NCI-H748 (cell line): Measurements from ENCODE around the gene OR52H1.
"Not testable (repeated sequence)": the region's sequence is repeated elsewhere in the genome, so short reads cannot be mapped to it uniquely, and the experiment has no call there.

Source experiments
- DNase-seq: peaks from one replicate; lab custom pipeline; 2025; ENCODE audit not compliant: unreplicated experiment; lab: John Stamatoyannopoulos, UW

The OR52H1 gene

GRCh38 chr11:5548440-5548839, at the start of gene OR52H1:
OR52H1 (minus strand) TSS chr11:5548540; CDS start chr11:5545505, 3,035 bp downstream.
- no peak for DNase-seq

- DNase-seq: no peak
Observed at GRCh38 chr11:5597953-5598352, 49.6 kb upstream of the OR52H1 start.

GRCh38 chr11:5596607-5597201, 48.4 kb upstream of the OR52H1 start, which contains the start of gene TRIM6:
TRIM6 (plus strand) TSS chr11:5596637; CDS start chr11:5596898, 261 bp downstream.
- DNase-seq: no peak

GRCh38 chr11:5593146-5593545, 44.8 kb upstream of the OR52H1 start:
- DNase-seq: no peak

DNA sequence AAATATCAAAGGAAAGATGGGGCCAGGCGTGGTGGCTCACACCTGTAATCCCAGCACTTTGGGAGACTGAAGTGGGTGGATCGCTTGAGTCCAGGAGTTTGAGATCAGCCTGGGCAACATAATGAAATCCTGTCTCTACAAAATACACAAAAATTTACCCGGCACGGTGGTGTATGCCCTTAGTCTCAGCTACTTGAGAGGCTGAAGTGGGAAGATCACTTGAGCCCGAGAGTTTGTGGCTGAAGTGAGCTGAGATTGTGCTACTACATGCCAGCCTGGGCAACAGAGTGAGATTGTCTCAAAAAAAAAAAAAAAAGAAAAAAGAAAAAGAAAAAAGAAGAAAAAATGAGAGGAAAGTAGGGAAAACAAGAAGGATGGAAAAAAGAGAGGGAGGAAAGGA, 44.3 kb upstream of the OR52H1 start:
- no peak for DNase-seq

- no peak for DNase-seq
Observed at GRCh38 chr11:5591613-5592012, 43.3 kb upstream of the OR52H1 start.

DNA sequence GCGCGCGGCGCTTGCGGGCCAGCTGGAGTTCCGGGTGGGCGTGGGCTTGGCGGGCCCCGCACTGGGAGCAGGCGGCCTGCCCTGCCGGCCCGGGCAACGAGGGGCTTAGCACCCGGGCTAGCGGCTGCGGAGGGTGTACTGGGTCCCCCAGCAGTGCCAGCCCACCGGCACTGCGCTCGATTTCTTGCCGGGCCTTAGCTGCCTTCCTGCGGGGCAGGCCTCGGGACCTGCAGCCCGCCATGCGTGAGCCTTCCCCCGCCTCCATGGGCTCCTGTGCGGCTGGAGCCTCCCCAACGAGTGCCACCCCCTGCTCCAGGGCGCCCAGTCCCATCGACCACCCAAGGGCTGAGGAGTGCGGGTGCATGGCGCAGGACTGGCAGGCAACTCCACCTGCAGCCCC, 41.6 kb upstream of the OR52H1 start:
- not testable (repeated sequence) for DNase-seq

- not testable (repeated sequence) for DNase-seq
Observed at GRCh38 chr11:5584458-5584857, 36.1 kb upstream of the OR52H1 start.

DNA sequence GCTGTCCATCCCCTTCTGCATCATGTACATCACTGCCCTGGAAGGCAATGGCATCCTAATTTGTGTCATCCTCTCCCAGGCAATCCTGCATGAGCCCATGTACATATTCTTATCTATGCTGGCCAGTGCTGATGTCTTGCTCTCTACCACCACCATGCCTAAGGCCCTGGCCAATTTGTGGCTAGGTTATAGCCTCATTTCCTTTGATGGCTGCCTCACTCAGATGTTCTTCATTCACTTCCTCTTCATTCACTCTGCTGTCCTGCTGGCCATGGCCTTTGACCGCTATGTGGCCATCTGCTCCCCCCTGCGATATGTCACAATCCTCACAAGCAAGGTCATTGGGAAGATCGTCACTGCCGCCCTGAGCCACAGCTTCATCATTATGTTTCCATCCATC, 32.7 kb upstream of the OR52H1 start:
- no peak for DNase-seq

DNA sequence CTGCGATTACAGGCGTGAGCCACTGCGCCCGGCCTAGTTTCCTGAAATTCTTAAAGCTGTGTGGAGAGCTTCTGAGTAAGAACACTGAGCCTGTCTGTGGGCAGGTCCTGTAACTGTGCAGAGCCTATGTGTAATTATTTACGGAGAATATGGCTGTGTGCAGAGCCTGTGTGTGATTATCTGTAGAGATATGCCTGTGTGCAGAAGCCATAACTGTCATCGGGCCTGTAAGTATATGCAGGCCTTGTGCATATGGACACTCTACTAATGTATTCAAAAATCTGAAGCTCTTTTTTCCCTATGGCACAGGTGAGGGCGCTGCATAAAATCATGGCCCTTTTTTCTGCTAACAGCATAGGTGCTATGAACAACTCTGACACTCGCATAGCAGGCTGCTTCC, 32.2 kb upstream of the OR52H1 start, which contains the start of gene OR52B6:
OR52B6 (plus strand) TSS at position 301 of the 400 bp plus-strand sequence; CDS start at position 301, 0 bp downstream.
- DNase-seq: no peak

DNA sequence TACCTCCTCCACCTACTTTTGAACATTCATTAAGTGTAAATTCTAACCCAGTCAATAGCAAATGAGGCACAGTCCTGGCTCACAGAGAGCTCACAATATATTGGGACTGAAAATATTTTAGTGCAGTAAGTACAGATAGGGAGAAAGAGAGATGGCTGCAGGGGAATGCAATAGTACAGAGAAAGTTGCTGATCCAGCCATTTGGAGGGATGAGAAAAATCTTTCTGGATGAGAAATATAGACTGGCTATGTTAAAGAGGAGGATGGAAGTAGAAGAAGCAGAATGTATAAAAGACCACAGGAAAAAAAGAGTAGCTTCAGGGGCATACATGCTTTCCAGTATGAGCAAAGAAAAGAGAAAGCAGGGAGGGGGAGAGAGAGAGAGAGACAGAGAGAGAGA, 28.8 kb upstream of the OR52H1 start:
- DNase-seq: no peak

DNA sequence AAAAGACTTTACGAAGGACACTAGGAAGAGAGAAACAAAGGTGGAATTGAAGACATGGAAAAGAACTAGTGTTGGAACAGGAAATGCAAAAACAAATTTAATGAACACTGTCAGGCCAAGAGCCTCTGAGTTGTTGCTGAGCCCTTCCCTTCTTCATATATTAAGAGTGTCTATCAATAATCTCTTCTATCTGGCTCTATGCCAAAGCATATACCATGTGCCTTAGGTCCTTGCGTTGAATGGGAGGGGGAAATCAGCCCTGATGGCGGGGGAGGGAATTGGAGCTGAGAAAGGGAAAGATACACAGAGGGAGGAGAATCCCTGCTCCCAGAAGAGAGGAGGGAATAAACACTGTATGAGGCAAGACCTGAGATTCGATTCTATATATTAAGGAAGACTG, 26.8 kb upstream of the OR52H1 start:
- DNase-seq: peak; percentile 4

- DNase-seq: no peak
Observed at GRCh38 chr11:5574654-5575053, 26.3 kb upstream of the OR52H1 start.

- no peak for DNase-seq
Observed at GRCh38 chr11:5564259-5565019, 16.1 kb upstream of the OR52H1 start.

GRCh38 chr11:5557751-5558150, 9.4 kb upstream of the OR52H1 start:
- DNase-seq: no peak

DNA sequence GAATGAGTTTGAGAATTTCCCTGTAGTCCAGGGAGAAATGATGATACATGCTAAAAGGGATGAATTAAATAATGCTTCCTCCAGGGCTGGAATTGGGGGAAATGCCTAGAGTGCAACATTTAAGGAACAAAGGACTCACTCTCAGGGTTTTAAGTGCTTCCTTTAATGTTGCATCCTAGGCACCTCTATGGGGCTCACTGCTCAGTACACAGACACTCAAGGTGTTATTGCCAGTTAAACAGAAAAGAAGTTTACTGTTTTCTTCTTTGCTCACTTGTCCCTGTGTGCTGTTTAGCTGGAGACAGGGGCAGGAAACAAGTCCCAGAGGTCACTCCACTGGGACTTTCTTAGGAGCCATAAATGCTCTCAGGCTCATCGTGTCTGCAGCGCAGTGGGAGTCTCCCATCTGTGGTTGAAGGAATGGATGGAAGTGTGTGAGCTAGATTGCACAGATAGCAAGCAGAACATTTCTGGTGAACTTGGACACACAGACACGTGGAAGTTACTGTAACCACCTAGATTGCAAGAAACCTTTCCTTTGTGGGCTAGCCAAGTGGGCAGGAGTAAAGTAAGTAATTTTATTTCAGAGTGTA, 8.4 kb upstream of the OR52H1 start:
- no peak for DNase-seq

GRCh38 chr11:5553343-5553742, 5.0 kb upstream of the OR52H1 start:
- DNase-seq: no peak

GRCh38 chr11:5550440-5551095, 2.2 kb upstream of the OR52H1 start:
- no peak for DNase-seq

- DNase-seq: no peak
Observed at GRCh38 chr11:5547982-5548381, 358 bp downstream of the OR52H1 start.

- DNase-seq: no peak
Observed at GRCh38 chr11:5546457-5546856, 1.9 kb downstream of the OR52H1 start.

- no peak for DNase-seq
Observed at GRCh38 chr11:5541427-5541826, 6.9 kb downstream of the OR52H1 start.

GRCh38 chr11:5536482-5536881, 11.9 kb downstream of the OR52H1 start:
- no peak for DNase-seq
